Body of pancreas (tissue), 4 donors: ENCODE measurements around the gene PKNOX1.

Experiments used
- POLR2A ChIP-seq, 3 donors: fragments of 450-650 bp; IDR thresholded peaks; one replicate each; pipeline ENCODE4 v1.6.1; 2016; ENCODE audit warnings: antibody characterized with exemption in 3 of 3, mild to moderate bottlenecking in 2 of 3
- TF ChIP-seq, protein P1 (sequence below), 7 experiments: fragments of 450-650 bp in 4 of 7; fragments of 200-600 bp in 3 of 7; sonication (generic) in 3 of 7; IDR thresholded peaks; one replicate each; pipeline ENCODE4 v1.5.1; 2016 to 2019; ENCODE audit warnings: antibody characterized with exemption in 7 of 7

DNA sequence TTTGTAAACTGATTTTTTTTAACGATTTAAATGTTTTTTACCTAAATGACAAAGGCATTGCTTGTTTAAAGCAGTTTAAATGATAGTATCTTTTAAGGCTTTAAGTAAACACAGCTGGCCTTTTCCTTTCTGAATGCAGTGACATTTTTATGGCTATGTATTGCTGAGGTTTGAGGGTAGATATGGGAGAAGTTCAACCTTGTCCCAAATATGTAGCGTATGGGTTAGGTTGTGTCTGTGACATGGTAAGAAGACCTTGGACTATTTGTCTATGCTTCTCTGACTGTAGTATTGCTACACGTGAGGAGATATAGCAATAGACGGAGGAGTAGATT is 32.5 kb downstream of the PKNOX1 start:
- TF ChIP-seq, protein P1, sequence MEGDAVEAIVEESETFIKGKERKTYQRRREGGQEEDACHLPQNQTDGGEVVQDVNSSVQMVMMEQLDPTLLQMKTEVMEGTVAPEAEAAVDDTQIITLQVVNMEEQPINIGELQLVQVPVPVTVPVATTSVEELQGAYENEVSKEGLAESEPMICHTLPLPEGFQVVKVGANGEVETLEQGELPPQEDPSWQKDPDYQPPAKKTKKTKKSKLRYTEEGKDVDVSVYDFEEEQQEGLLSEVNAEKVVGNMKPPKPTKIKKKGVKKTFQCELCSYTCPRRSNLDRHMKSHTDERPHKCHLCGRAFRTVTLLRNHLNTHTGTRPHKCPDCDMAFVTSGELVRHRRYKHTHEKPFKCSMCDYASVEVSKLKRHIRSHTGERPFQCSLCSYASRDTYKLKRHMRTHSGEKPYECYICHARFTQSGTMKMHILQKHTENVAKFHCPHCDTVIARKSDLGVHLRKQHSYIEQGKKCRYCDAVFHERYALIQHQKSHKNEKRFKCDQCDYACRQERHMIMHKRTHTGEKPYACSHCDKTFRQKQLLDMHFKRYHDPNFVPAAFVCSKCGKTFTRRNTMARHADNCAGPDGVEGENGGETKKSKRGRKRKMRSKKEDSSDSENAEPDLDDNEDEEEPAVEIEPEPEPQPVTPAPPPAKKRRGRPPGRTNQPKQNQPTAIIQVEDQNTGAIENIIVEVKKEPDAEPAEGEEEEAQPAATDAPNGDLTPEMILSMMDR (IDR thresholded peaks at IDR 0.05): no peak
- no peak for TF ChIP-seq POLR2A (IDR thresholded peaks at IDR 0.05)
